GM12865 (cell line): Measurements from ENCODE around the gene OR13C8.
"Not testable (repeated sequence)": the region's sequence is repeated elsewhere in the genome, so short reads cannot be mapped to it uniquely, and the experiment has no call there.

ENCODE experiments used
- DNase-seq: peaks from one replicate; pipeline ENCODE4 v3.0.0; 2010; ENCODE audit warnings: low read depth
- H3K4me3 ChIP-seq: 2 replicates; pipeline ENCODE4 v1.5.1; 2011; ENCODE audit warnings: mild to moderate bottlenecking, low read depth, low read length, control low read depth
- TF ChIP-seq, protein P1 (sequence below): IDR thresholded peaks from 2 replicates; pipeline ENCODE4 v1.5.1; 2011; ENCODE audit warnings: low read length, control low read depth, low read depth, inconsistent platforms; ENCODE audit not compliant: insufficient read depth; ENCODE audit errors: missing control alignments

The OR13C8 gene

DNA sequence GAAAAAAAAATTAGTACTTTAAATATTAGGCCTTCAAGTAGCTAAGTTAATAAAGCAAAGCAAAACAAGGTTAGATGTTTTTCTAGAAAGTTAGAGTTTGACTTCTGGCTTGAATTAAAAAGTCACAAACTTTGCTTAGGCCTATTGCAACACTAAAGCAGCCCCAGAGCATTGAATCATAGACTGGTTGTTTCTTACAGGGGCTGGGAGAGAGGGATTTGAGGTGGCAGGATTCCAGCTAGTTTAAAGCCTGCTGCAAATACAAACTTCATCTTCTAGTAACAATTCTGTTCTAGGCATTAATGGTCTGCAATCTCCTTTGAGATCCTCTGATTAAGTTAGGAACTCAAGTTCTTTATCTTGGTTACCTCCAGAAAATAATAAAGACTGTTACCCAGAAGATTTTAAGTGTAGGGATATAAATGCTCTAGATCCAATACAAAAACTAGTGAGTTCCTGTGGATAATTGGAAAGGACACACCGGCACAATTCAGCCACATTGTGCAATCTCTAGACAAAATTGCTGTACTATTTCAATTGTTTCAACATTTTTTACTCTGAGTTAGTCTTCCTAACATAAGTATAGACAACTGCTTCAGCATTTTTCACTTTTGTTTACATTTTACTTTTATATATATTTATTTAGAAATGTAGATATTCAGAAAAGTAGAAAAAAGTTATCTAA lies 17.7 kb downstream of the OR13C8 start:
- H3K4me3 ChIP-seq = no peak overlapping the region
- no peak for DNase-seq
- TF ChIP-seq, protein P1, sequence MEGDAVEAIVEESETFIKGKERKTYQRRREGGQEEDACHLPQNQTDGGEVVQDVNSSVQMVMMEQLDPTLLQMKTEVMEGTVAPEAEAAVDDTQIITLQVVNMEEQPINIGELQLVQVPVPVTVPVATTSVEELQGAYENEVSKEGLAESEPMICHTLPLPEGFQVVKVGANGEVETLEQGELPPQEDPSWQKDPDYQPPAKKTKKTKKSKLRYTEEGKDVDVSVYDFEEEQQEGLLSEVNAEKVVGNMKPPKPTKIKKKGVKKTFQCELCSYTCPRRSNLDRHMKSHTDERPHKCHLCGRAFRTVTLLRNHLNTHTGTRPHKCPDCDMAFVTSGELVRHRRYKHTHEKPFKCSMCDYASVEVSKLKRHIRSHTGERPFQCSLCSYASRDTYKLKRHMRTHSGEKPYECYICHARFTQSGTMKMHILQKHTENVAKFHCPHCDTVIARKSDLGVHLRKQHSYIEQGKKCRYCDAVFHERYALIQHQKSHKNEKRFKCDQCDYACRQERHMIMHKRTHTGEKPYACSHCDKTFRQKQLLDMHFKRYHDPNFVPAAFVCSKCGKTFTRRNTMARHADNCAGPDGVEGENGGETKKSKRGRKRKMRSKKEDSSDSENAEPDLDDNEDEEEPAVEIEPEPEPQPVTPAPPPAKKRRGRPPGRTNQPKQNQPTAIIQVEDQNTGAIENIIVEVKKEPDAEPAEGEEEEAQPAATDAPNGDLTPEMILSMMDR = no peak

DNA sequence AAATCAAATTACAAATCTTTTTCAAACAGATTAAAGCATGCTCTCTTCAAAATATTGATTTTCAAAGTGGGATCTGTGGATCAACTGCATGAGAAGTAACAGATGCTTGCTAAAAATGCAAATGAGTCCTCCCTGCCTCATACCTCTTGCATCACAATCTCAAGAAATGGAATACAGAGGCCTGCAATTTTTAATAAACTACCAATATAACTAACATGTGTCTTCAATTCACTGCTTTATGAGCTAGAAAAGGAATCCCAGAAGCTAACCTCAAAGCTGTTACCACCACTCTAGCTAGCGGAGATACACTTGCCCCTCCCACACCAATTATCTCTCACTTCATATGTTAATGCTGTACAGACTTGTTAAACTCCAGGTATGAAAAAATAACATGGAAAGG lies 20.7 kb downstream of the OR13C8 start:
- H3K4me3 ChIP-seq = no peak overlapping the region
- TF ChIP-seq, protein P1 = no peak
- DNase-seq = no peak

DNA sequence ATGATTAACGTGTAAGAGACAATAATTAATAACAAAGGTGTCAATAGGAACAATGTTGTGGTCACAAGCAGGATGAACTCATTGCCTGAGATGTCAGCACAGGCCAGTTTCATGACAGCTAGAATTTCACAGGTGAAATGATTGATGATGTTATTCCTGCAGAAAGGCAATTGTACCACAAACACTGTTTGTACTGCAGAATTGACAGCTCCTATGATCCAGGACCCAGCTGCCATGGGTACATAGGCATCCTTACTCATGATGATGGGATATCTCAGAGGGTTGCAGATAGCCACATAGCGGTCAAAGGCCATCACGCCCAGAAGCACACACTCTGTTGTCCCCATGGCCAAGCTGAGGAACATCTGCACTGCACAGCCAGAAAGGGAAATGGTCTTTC lies 29.8 kb downstream of the OR13C8 start:
- DNase-seq, H3K4me3 ChIP-seq: not testable (repeated sequence)

DNA sequence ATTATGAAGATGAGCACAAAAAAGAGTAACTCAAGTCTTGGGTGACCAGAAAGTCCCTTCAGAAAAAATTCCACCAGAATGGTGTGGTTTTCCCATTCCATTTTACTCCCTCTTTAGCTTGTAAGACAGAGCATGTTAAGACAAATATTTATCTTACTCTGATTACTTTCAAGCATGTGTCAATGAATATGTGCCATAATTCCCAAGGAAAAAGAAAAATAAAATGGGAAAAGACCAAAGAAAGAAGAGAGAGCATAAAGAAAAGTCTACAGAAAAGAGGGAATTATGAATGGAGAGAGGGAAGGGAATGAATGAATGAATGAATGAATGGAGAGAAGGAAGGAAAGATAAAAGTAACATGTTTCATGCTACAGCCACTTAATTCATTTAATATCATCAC lies 30.3 kb downstream of the OR13C8 start, which contains the start of gene OR13C5:
TSS of gene OR13C5 (minus strand) at position 101 of the 400 bp plus-strand sequence. CDS start at position 101, 0 bp downstream.
- H3K4me3 ChIP-seq, DNase-seq: not testable (repeated sequence)

DNA sequence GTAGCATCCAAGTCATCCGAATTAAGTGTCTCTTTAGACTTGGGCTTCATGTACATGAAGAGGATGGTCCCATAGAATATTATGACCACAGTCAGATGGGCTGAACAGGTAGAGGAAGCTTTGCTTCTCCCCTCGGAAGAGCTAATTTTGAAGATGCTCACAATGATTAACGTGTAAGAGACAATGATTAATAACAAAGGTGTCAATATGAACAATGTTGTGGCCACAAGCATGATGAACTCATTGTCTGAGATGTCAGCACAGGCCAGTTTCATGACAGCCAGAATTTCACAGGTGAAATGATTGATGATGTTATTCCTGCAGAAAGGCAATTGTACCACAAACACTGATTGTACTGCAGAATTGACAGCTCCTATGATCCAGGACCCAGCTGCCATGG lies 35.8 kb downstream of the OR13C8 start:
- no peak overlapping the region for H3K4me3 ChIP-seq
- TF ChIP-seq, protein P1 = no peak
- no peak for DNase-seq

DNA sequence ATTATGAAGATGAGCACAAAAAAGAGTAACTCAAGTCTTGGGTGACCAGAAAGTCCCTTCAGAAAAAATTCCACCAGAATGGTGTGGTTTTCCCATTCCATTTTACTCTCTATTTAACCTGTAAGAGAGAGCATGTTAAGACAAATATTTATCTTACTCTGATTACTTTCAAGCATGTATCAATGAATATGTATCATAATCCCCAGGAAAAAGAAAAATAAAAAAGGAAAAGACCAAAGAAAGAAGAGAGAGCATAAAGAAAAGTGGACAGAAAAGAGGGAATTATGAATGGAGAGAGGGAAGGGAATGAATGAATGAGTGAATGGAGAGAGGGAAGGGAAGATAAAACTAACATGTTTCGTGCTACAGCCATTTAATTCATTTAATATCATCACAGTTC lies 36.6 kb downstream of the OR13C8 start, which contains the start of gene OR13C2:
TSS of gene OR13C2 (minus strand) at position 101 of the 400 bp plus-strand sequence. CDS start at position 101, 0 bp downstream.
- H3K4me3 ChIP-seq, DNase-seq: not testable (repeated sequence)

DNA sequence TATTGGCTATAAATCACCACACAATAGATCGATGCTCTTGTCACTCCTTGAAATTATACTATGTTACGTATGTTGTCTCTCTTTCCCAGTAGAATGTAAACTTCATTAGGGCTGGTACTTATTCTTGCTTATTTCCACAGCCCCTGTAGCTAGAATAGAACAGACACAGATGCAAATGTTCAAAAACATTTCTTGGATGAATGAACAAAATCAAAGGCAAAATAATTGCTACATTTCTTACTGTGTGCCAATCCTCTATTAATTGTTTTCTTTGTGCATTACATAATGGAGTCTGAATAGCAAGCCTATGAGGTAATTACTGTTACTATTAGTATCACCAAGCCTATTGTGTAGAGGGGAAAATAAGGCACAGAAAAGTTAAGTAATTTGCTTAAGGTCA lies 37.2 kb downstream of the OR13C8 start:
- H3K4me3 ChIP-seq = no peak overlapping the region
- TF ChIP-seq, protein P1 = no peak
- DNase-seq = no peak

DNA sequence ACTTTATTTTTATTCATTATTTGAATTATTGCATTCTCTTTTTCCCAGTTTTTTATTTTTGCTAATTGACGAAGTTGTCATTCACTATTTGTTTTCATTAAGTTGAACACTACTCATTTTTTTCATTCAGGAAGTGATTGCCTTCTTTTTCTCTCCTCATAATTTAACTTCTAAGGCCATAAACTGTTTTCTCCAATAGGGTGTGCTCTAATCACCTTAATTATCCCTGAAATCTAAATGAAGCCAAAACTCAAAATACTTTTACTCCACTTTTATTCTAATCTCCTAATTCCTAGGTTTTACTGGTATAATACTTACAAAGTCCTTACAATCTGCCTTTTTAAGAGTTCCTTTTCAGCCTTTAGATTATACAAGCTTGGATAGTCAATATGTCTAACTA lies 39.4 kb downstream of the OR13C8 start:
- TF ChIP-seq, protein P1 = no peak
- no peak for DNase-seq
- no peak overlapping the region for H3K4me3 ChIP-seq
